ENCODE measurements around the gene TMEM201. TPM values are rescaled to one million over a fixed set of nuclear protein-coding genes. Genes with fewer than 3 reads are reported as not detected.

TMEM201 gene
- total and polyA plus RNA-seq, 9 of the 15 experiments (the other 6 are each of a cell fraction or from before 2014, with no cell fraction given), result 0.42 to 51.3 (median 7.4) TPM

DNA sequence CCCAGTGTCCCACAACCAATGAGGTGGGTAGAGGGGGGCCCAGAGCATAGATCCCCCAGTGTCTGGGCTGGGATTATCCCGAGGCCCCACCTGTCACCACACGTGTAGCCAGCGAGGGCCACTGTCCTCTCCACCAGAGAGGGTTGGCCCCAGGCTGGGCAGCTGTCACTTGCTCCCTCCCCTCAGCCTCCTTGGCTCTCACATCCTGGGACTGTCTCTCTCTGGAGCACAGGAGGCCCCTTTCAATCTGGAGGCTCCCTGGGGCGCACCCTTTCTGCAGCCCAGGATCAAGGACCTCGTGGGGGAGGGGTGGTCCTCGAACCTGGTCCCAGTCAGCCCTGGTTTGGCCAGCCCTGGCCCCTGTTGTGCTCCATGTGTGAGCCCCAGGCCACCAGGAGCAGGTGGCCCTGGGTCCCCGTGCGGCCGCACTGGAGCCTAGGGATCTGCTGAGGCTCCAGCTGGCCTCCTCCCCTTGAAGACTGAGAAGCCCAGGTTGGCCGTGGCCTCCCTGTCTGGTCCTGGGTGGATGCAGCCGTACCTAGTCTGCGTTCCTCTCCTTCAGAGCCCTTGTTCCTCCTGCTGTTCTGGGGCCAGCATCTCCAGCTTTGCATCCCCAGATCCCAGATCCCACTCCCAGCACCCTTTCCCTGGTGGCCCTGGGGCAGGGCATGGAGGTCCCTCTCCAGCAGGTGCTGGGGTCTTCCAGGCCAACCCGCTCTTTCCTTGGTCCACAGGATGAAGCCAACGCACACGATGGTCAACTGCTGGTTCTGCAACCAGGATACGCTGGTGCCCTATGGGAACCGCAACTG is 6.7 kb downstream of the TMEM201 start (continued):
- TF ChIP-seq KAT7 (CRISPR knock-in tag; IDR thresholded peaks at IDR 0.05; ENCODE audit: borderline replicate concordance) (no peak), MAZ (CRISPR knock-in tag; conservative IDR thresholded peaks at IDR 0.05 in 1 of 2, IDR thresholded peaks at IDR 0.05 in 1 of 2) (no peak), BCL6 (CRISPR knock-in tag; IDR thresholded peaks at IDR 0.05) (no peak), CSDE1 (IDR thresholded peaks at IDR 0.05) (no peak), MYC (IDR thresholded peaks at IDR 0.05; ENCODE audit: low read depth, low read length) (no peak), MYC (CRISPR knock-in tag; IDR thresholded peaks at IDR 0.05; ENCODE audit: borderline replicate concordance, low read depth) (no peak), CREBBP (IDR thresholded peaks at IDR 0.05; ENCODE audit: low read depth, low read length) (no peak), FOXK1 (CRISPR knock-in tag; IDR thresholded peaks at IDR 0.05; ENCODE audit: borderline replicate concordance) (no peak), ZNF263 (CRISPR knock-in tag; IDR thresholded peaks at IDR 0.05; ENCODE audit: borderline replicate concordance) (no peak), BRD4 (IDR thresholded peaks at IDR 0.05) (no peak), ZNF436 (CRISPR knock-in tag; IDR thresholded peaks at IDR 0.05) (no peak), SLC30A9 (CRISPR knock-in tag; IDR thresholded peaks at IDR 0.05) (no peak)
- TF ChIP-seq, protein P1, sequence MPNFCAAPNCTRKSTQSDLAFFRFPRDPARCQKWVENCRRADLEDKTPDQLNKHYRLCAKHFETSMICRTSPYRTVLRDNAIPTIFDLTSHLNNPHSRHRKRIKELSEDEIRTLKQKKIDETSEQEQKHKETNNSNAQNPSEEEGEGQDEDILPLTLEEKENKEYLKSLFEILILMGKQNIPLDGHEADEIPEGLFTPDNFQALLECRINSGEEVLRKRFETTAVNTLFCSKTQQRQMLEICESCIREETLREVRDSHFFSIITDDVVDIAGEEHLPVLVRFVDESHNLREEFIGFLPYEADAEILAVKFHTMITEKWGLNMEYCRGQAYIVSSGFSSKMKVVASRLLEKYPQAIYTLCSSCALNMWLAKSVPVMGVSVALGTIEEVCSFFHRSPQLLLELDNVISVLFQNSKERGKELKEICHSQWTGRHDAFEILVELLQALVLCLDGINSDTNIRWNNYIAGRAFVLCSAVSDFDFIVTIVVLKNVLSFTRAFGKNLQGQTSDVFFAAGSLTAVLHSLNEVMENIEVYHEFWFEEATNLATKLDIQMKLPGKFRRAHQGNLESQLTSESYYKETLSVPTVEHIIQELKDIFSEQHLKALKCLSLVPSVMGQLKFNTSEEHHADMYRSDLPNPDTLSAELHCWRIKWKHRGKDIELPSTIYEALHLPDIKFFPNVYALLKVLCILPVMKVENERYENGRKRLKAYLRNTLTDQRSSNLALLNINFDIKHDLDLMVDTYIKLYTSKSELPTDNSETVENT (CRISPR knock-in tag; IDR thresholded peaks at IDR 0.05), result no peak
- TF ChIP-seq, protein P2, sequence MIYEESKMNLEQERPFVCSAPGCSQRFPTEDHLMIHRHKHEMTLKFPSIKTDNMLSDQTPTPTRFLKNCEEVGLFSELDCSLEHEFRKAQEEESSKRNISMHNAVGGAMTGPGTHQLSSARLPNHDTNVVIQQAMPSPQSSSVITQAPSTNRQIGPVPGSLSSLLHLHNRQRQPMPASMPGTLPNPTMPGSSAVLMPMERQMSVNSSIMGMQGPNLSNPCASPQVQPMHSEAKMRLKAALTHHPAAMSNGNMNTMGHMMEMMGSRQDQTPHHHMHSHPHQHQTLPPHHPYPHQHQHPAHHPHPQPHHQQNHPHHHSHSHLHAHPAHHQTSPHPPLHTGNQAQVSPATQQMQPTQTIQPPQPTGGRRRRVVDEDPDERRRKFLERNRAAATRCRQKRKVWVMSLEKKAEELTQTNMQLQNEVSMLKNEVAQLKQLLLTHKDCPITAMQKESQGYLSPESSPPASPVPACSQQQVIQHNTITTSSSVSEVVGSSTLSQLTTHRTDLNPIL (CRISPR knock-in tag; IDR thresholded peaks at IDR 0.05), result no peak
- TF ChIP-seq, protein P3, sequence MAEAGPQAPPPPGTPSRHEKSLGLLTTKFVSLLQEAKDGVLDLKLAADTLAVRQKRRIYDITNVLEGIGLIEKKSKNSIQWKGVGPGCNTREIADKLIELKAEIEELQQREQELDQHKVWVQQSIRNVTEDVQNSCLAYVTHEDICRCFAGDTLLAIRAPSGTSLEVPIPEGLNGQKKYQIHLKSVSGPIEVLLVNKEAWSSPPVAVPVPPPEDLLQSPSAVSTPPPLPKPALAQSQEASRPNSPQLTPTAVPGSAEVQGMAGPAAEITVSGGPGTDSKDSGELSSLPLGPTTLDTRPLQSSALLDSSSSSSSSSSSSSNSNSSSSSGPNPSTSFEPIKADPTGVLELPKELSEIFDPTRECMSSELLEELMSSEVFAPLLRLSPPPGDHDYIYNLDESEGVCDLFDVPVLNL (CRISPR knock-in tag; IDR thresholded peaks at IDR 0.05; ENCODE audit: low read depth), result no peak

All from K562 (cell line).